HL-60 (cell line): Measurements from ENCODE around the gene CHTF18.

Source experiments
- DNase-seq, 2 experiments: peaks; one replicate each; pipeline ENCODE4 v3.0.0-alpha.2; 2010 to 2020; ENCODE audit warnings: low read depth in 1 of 2, low spot score in 1 of 2
- H3K27ac ChIP-seq: fragments of 250-450 bp; sonication (Bioruptor Pico); replicated peaks from 2 replicates; pipeline ENCODE4 v1.5.1; 2020; ENCODE audit warnings: mild to moderate bottlenecking, moderate library complexity
- H3K27me3 ChIP-seq: fragments of 250-450 bp; sonication (Bioruptor Pico); 2 replicates; pipeline ENCODE4 v1.5.1; 2021; ENCODE audit warnings: mild to moderate bottlenecking, moderate library complexity; ENCODE audit not compliant: insufficient read depth, poor library complexity, severe bottlenecking
- H3K4me3 ChIP-seq: replicated peaks from 2 replicates; pipeline ENCODE4 v1.5.1; 2011; ENCODE audit warnings: mild to moderate bottlenecking, control low read depth, low read length; ENCODE audit not compliant: insufficient read depth
- GABPA ChIP-seq: IDR thresholded peaks from 2 replicates; pipeline ENCODE4 v1.6.1; 2012; ENCODE audit warnings: low read depth
- POLR2AphosphoS5 ChIP-seq: IDR thresholded peaks from 2 replicates; pipeline ENCODE4 v1.6.1; 2012; ENCODE audit warnings: low read depth
- REST ChIP-seq: IDR thresholded peaks from 2 replicates; pipeline ENCODE4 v1.6.1; 2012; ENCODE audit warnings: low read depth; ENCODE audit not compliant: insufficient replicate concordance
- SPI1 ChIP-seq: IDR thresholded peaks from 2 replicates; pipeline ENCODE4 v1.6.1; 2012; ENCODE audit warnings: low read depth, mild to moderate bottlenecking, borderline replicate concordance
- TF ChIP-seq, protein P1 (sequence below): IDR thresholded peaks from one replicate; pipeline ENCODE4 v1.5.1; 2011; ENCODE audit warnings: low read length, control low read depth, inconsistent platforms; ENCODE audit not compliant: insufficient read depth

Gene CHTF18

GRCh38 chr16:764848-765487 is 23.5 kb upstream of the CHTF18 start:
- Histone ChIP-seq H3K27ac (no peak overlapping the region), H3K27me3 (no peaks in the 10 kb centered on the region), H3K4me3 (no peak overlapping the region)
- DNase-seq = no peak
- TF ChIP-seq, protein P1, sequence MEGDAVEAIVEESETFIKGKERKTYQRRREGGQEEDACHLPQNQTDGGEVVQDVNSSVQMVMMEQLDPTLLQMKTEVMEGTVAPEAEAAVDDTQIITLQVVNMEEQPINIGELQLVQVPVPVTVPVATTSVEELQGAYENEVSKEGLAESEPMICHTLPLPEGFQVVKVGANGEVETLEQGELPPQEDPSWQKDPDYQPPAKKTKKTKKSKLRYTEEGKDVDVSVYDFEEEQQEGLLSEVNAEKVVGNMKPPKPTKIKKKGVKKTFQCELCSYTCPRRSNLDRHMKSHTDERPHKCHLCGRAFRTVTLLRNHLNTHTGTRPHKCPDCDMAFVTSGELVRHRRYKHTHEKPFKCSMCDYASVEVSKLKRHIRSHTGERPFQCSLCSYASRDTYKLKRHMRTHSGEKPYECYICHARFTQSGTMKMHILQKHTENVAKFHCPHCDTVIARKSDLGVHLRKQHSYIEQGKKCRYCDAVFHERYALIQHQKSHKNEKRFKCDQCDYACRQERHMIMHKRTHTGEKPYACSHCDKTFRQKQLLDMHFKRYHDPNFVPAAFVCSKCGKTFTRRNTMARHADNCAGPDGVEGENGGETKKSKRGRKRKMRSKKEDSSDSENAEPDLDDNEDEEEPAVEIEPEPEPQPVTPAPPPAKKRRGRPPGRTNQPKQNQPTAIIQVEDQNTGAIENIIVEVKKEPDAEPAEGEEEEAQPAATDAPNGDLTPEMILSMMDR = no peak
- TF ChIP-seq REST (no peak), POLR2AphosphoS5 (no peak), GABPA (no peak)

DNA sequence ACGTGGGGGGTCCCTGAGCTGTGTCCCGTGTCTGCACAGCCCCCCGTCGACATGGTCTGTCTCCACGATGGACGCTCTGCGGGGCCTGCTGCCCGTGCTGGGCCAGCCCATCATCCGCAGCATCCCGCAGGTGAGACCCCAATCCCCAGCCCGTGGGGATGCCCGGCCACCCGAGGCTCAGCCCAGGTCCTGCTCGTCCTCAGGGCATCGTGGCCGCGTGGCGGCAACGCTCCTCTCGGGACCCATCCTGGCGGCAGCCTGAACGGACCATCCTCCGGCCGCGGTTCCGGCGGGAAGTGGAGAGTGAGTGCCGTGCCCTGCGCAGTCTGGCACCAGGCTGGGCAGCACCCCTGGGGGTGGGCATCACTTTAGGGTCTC is 22.9 kb upstream of the CHTF18 start:
- Histone ChIP-seq H3K27me3 (no peaks in the 10 kb centered on the region), H3K4me3 (no peak overlapping the region), H3K27ac (no peak overlapping the region)
- DNase-seq = no peak
- TF ChIP-seq SPI1 (no peak), REST (no peak), GABPA (no peak), POLR2AphosphoS5 (no peak)
- TF ChIP-seq, protein P1 = no peak

- Histone ChIP-seq H3K27ac (no peak overlapping the region), H3K27me3 (no peaks in the 10 kb centered on the region), H3K4me3 (no peak overlapping the region)
- TF ChIP-seq SPI1 (no peak), REST (no peak), POLR2AphosphoS5 (no peak), GABPA (no peak)
- TF ChIP-seq, protein P1 = no peak
- no peak for DNase-seq
Observed at GRCh38 chr16:766008-766819, 22.2 kb upstream of the CHTF18 start.
